Stomach (tissue), 4 donors: Measurements from ENCODE around the gene ARL13B.

ENCODE experiments used
- EP300 ChIP-seq: sonication (generic); formaldehyde crosslinking; IDR thresholded peaks from one replicate; pipeline ENCODE4 v1.6.1; 2017; ENCODE audit warnings: antibody characterized with exemption
- POLR2A ChIP-seq, 4 donors: fragments of 450-650 bp; IDR thresholded peaks; one replicate each; pipeline ENCODE4 v1.6.1; 2016; ENCODE audit warnings: antibody characterized with exemption in 4 of 4, control low read depth in 2 of 4, mild to moderate bottlenecking in 1 of 4, moderate library complexity in 1 of 4
- POLR2AphosphoS5 ChIP-seq, 3 donors: sonication (generic); formaldehyde crosslinking; IDR thresholded peaks; one replicate each; pipeline ENCODE4 v1.6.1; 2016; ENCODE audit warnings: antibody characterized with exemption in 3 of 3
- TF ChIP-seq, protein P1 (sequence below), 7 experiments: fragments of 450-650 bp in 4 of 7; fragments of 200-600 bp in 3 of 7; sonication (generic) in 3 of 7; IDR thresholded peaks; one replicate each; pipeline ENCODE4 v1.5.1; 2016 to 2019; ENCODE audit warnings: antibody characterized with exemption in 7 of 7, control low read depth in 2 of 7, mild to moderate bottlenecking in 1 of 7

DNA sequence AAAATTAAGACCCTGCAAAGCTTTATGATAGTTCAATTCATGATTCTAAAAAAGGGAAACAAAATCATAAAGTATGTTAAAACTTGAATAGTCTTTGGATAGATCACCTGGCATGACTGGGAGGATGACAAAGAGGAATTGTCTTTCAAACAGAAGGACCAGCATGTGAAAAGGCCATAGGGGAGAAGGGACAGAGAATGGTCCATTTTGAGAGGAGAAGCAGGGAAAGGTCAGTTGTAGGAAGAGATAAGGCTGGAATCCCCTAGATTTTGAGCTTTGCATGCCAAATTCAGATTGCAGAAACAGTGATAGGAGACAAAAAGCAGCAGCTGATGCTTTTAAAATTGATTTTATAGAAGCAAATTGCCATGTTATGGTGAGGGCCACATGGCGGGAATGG is 18.9 kb upstream of the ARL13B start:
- TF ChIP-seq, protein P1, sequence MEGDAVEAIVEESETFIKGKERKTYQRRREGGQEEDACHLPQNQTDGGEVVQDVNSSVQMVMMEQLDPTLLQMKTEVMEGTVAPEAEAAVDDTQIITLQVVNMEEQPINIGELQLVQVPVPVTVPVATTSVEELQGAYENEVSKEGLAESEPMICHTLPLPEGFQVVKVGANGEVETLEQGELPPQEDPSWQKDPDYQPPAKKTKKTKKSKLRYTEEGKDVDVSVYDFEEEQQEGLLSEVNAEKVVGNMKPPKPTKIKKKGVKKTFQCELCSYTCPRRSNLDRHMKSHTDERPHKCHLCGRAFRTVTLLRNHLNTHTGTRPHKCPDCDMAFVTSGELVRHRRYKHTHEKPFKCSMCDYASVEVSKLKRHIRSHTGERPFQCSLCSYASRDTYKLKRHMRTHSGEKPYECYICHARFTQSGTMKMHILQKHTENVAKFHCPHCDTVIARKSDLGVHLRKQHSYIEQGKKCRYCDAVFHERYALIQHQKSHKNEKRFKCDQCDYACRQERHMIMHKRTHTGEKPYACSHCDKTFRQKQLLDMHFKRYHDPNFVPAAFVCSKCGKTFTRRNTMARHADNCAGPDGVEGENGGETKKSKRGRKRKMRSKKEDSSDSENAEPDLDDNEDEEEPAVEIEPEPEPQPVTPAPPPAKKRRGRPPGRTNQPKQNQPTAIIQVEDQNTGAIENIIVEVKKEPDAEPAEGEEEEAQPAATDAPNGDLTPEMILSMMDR (IDR thresholded peaks at IDR 0.05): no peak
- TF ChIP-seq POLR2AphosphoS5 (IDR thresholded peaks at IDR 0.05): no peak
- no peak for TF ChIP-seq POLR2A (IDR thresholded peaks at IDR 0.05)
- no peak for TF ChIP-seq EP300
